Natural killer cell treated with Interleukin-12 subunit alpha and Interleukin-12 subunit beta and Interleukin-15 and Interleukin-18, amount 100 ng/mL, for 72 hours (primary cell): ENCODE results near the gene ELAVL1. TPM values are rescaled to one million over a fixed set of nuclear protein-coding genes. Genes with fewer than 3 reads are reported as not detected.
"Not testable (repeated sequence)": the region's sequence is repeated elsewhere in the genome, so short reads cannot be mapped to it uniquely, and the experiment has no call there.

ENCODE experiments used
- ATAC-seq, 2 donors: fragments of 150-1000 bp; cut with Tn5 transposase in 1 of 2; sonication (Bioruptor Pico), chemical (Tn5 transposase) in 1 of 2; 2 replicates each; pipeline ENCODE4 v1.10.0; 2021
- DNase-seq: peaks from one replicate; pipeline ENCODE4 v3.0.0; 2022; ENCODE audit warnings: low spot score
- H3K27ac Mint-ChIP-seq, 2 donors: 1 replicate in 1 of 2; 2 replicates in 1 of 2; pipeline ENCODE4 v1.8.0; 2022; ENCODE audit warnings: mixed read lengths in 2 of 2, mild to moderate bottlenecking in 1 of 2, moderate library complexity in 1 of 2
- H3K27me3 Mint-ChIP-seq, 2 donors: 1 replicate in 1 of 2; 2 replicates in 1 of 2; pipeline ENCODE4 v1.8.0; 2022; ENCODE audit warnings: mixed read lengths in 2 of 2
- H3K36me3 Mint-ChIP-seq: one replicate; pipeline ENCODE4 v1.8.0; 2022; ENCODE audit warnings: mixed read lengths
- H3K4me1 Mint-ChIP-seq, 2 donors: 1 replicate in 1 of 2; 2 replicates in 1 of 2; pipeline ENCODE4 v1.8.0; 2022; ENCODE audit warnings: low read depth in 2 of 2, mixed read lengths in 2 of 2, mild to moderate bottlenecking in 1 of 2
- H3K4me3 Mint-ChIP-seq: one replicate; pipeline ENCODE4 v1.8.0; 2022; ENCODE audit warnings: mixed read lengths
- H3K9me3 Mint-ChIP-seq: 2 replicates; pipeline ENCODE4 v1.8.0; 2022; ENCODE audit warnings: mixed read lengths
- total RNA-seq, 2 donors: library from RNA; stranded (reverse); gene quantifications; one replicate each; pipeline ENCODE4 v1.2.3, GENCODE V29; 2022

Gene ELAVL1
- total RNA-seq, 2 donors from 2014 or later: 124 to 137 TPM

DNA sequence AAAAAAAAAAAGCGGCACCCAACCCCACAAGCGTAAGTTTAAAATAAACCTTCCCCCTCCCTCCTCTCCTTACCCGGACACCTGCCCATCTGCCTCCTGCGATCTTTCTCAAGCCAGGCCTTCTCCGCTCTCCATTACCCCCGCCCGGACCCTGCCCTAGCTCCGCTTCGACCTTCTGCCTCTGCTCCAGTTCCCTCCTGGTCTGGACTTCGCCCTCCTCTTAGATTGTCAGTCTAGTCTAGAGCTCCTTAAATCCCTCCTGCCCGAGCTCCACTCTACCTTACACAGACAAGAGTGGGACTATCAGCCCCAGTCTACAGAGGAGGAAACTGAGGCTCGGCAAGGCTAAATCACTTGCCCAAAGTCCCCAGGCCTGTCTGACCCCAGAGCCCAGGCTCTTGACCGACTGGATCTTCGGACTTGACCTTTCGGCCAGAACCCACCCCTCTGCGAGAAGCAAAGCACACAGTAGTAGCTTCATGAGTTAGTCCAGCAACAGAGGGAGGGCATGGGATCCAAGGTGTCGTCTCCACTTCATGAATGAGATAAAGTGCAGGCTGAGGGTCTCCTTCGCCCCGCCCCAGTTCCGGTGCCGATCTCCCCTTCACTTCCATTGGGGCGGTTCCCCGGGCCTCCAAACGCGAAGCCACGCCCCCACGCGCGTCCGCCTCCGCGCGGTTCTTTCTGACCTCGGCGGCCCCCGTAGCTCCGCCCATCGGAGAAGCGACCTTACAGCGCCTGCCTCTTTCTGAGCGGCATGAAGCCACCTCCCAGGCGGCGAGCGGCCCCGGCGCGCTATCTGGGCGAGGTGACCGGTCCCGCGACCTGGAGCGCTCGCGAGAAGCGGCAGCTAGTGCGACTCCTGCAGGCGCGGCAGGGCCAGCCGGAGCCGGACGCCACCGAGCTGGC is 85.6 kb downstream of the ELAVL1 start, which contains the start of gene SNAPC2:
Gene SNAPC2, plus strand, starts transcription at position 729 of the 909 bp plus-strand sequence. Its CDS starts 29 bp downstream, at position 758.
- peaks cover 6 to 7% of the 10 kb centered on the region in 2 donors for H3K27me3 Mint-ChIP-seq
- H3K36me3 Mint-ChIP-seq: no peaks in the 10 kb centered on the region
- H3K4me1 Mint-ChIP-seq: peaks cover 14 to 19% of the 10 kb centered on the region in 2 donors
- ATAC-seq: peak; percentile 78 to 83
- peak within 1 kb of the TSS; percentile 69 to 92 for H3K27ac Mint-ChIP-seq
- H3K9me3 Mint-ChIP-seq: no peaks in the 10 kb centered on the region
- DNase-seq: peak; percentile 98
- H3K4me3 Mint-ChIP-seq: peak within 1 kb of the TSS; percentile 87

DNA sequence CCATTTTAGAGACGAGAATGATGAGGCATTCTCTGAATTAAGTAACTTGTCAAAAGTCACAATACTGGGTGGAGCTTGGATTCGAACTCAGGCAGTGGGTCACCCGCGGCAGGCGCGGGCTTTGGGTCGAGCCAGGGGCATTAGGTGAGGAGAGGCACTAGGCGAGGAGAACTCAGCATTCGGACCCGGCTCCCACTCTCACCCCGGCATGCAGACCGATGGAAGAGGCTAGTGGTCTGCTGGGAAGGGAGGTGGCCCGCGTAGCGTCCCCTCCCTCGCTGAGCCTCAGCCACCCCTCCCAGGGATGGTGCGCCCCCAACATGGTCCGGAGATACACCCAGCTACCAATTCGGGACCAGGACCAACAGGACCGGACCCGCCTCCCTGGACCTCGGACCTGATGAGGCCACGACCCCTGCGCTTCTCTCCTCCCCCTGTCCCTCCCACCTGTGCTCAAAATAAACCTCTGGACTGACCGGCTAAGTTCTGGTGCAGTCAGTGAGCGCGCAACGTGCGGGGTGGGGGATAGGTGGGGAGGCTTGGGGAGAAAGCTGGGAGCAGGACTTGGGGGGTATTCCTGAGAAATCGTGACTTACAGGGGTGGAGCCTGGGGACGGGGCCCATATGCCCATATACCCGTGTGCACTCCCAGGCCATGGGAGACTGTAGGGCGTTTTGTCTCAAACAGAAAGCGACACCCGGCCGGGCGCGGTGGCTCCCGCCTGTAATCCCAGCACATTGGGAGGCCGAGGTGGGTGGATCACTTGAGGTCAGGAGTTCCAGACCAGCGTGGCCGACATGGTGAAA is 86.6 kb downstream of the ELAVL1 start:
- DNase-seq: no peak
- H3K4me1 Mint-ChIP-seq: peaks cover 14 to 17% of the 10 kb centered on the region in 2 donors
- no peaks in the 10 kb centered on the region for H3K36me3 Mint-ChIP-seq
- no peaks in the 10 kb centered on the region for H3K9me3 Mint-ChIP-seq
- H3K27me3 Mint-ChIP-seq: peaks cover 6 to 7% of the 10 kb centered on the region in 2 donors
- ATAC-seq: no peak
- peak overlapping the region; percentile 45 for H3K4me3 Mint-ChIP-seq
- H3K27ac Mint-ChIP-seq: no peak overlapping the region

DNA sequence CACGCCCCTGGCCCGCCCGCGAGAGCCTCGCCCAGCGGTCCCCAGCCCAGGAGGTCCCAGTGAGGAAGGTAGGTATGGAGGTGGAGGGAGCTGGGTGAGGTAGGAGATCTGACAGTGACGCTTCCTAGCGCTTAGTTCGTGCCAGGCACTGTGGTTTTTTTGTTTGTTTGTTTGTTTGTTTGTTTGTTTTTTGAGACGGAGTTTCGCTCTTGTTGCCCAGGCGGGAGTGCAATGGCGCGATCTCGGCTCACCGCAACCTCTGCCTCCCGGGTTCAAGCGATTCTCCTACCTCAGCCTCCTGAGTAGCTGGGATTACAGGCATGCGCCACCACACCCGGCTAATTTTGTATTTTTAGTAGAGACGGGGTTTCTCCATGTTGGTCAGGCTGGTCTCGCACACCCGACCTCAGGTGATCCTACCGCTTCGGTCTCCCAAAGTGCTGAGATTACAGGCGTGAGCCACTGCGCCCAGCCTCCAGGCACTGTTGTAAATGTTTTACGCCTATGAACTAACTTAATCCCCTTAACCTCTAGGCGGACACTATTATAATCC is 87.3 kb downstream of the ELAVL1 start:
- peaks cover 14 to 17% of the 10 kb centered on the region in 2 donors for H3K4me1 Mint-ChIP-seq
- ATAC-seq, H3K9me3 Mint-ChIP-seq, H3K27ac Mint-ChIP-seq, H3K27me3 Mint-ChIP-seq, H3K36me3 Mint-ChIP-seq, DNase-seq: not testable (repeated sequence)
- H3K4me3 Mint-ChIP-seq: peak overlapping the region; percentile 45

DNA sequence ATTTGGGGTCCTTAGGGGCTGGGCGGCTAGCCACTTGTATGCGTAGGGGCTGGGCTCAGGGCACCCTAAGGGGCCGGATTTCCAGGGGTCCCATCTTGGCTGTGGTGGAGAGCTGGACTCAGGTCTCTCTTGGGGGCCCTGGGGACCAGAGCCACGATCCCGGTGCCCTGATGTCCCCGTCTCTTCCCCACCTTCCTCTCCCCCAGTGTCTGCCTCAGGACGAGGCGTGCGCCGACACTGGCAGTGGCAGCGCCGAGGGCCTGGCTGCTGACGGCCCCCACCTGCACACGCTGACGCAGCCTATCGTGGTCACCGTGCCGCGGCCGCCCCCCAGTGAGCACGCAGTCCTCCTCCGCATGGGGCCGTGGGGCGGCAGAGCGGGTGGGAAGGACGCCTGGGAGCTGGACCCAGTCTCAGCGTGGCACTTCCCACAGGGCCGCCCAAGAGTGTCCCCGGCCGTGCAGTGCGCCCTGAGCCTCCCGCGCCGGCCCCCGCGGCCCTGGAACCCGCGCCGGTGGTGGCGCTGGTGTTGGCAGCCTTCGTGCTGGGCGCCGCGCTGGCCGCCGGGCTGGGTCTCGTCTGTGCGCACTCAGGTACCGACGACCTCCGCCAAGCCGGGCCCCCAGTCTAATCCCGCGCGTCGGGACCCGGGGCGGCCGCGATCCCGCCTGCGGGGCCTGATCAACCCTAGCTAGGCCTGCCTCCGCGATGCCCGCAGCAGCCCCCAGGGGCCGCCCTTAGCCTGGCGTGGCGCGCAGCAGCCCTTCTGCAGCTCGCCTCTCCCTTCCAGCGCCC is 88.0 kb downstream of the ELAVL1 start:
- DNase-seq (no peak), ATAC-seq (no peak)
- no peak overlapping the region for H3K27ac Mint-ChIP-seq
- H3K27me3 Mint-ChIP-seq: peaks cover 6 to 7% of the 10 kb centered on the region in 2 donors
- peak overlapping the region; percentile 72 for H3K4me3 Mint-ChIP-seq
- H3K36me3 Mint-ChIP-seq: no peaks in the 10 kb centered on the region
- H3K9me3 Mint-ChIP-seq: no peaks in the 10 kb centered on the region
- H3K4me1 Mint-ChIP-seq: peaks cover 14 to 21% of the 10 kb centered on the region in 2 donors

DNA sequence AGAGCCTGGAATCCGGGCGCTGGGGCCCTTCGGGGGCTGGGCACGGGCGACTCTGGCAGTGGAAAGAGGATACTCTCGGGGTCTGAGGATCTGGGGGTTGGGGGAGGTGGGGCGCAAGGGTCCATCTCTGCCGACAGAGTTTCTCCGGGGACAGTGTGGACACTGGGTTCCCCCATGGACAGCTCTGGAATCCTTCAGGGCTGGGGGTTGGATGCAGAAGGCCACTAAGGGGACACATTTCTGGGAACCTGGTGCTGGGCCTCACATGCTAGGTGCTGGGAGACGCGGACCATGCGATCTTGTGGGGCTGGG is 88.5 kb downstream of the ELAVL1 start:
- no peak for DNase-seq
- H3K36me3 Mint-ChIP-seq: no peaks in the 10 kb centered on the region
- H3K27ac Mint-ChIP-seq: no peak overlapping the region
- peaks cover 6 to 7% of the 10 kb centered on the region in 2 donors for H3K27me3 Mint-ChIP-seq
- H3K4me3 Mint-ChIP-seq: peak overlapping the region; percentile 72
- H3K4me1 Mint-ChIP-seq: peaks cover 14 to 21% of the 10 kb centered on the region in 2 donors
- ATAC-seq: no peak
- no peaks in the 10 kb centered on the region for H3K9me3 Mint-ChIP-seq

DNA sequence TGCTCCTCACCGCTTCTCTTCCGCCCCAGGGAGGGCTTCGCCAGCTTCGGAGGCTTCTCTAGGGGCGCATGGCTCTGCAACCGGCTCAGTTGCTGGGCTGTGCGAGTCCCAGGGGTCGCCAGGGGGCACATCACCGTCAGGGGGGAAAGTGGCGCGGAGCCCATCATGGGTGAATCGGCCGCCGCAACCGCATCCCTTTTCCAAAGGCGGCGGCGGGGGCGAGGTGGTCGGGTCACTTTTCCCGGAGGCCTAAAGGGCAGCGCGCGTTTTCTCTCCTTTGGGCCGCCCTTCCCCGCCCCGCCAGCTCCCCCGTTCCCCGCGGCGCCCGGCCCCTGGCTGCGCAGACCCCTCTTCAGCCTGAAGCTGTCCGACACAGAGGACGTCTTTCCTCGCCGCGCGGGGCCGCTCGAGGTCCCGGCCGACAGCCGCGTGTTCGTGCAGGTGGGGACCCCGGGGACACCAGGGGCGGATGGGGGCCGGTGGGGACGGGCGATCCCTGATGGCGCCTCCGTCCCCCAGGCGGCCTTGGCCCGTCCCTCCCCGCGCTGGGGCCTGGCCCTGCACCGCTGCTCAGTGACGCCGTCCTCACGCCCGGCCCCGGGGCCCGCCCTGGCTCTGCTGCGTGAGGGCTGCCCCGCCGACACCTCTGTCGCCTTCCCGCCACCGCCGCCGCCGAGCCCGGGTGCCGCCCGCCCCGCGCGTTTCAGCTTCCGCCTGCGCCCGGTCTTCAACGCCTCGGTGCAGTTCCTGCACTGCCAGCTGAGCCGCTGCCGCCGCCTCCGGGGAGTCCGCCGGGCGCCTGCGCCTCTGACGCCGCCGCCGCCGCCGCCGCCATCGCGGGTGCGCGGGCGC is 89.1 kb downstream of the ELAVL1 start:
- Mint-ChIP-seq H3K9me3 (no peaks in the 10 kb centered on the region), H3K4me1 (peaks cover 14 to 21% of the 10 kb centered on the region in 2 donors), H3K27ac (no peak overlapping the region), H3K4me3 (peak overlapping the region; percentile 72), H3K36me3 (no peaks in the 10 kb centered on the region), H3K27me3 (peaks cover 6 to 7% of the 10 kb centered on the region in 2 donors)
- ATAC-seq (peak in 1 of 2 donors; percentile 2), DNase-seq (no peak)

DNA sequence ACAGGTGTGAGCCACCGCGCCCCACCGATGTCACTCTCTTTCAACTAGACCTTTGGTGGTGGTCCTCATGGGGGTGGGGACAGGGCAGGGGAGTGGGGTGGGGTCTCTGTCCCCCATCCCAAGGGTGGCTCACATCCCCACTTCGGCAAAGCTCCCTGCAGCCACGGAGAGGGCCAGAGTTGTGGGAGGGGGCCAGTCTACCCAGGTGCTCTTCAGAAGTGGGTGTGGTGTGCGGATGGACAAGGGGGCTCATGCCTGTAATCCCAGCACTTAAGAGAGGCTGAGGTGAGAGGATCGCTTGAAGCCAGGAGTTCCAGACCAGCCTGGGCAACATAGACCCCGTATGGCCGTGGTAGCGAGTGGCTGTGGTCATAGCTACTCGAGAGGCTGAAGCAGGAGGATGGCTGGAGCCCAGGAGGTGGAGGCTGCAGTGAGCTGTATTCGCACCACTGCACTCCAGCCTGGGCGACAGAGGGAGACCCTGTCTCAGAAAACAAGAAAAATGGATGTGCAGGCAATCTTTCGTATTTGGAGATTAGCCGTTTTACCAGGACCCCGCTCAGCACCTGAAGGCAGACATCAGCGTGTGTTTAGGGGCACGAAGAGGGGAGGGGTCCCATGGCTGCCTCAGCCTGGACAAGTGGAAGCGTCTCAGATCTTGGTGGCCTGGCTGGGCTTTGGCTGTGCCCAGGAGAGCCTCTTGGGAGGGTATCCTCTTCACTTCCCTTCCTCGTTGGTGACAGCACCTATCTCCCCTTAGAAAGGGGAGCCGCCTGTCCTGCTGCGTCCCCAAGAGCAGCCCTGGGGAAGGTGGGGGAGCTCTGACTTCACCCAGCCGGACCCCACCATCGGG is 90.0 kb downstream of the ELAVL1 start:
- H3K4me1 Mint-ChIP-seq: peaks cover 14 to 18% of the 10 kb centered on the region in 2 donors
- ATAC-seq (no peak), DNase-seq (no peak)
- no peaks in the 10 kb centered on the region for H3K36me3 Mint-ChIP-seq
- H3K4me3 Mint-ChIP-seq: peak overlapping the region; percentile 72
- H3K27me3 Mint-ChIP-seq: peaks cover 6 to 7% of the 10 kb centered on the region in 2 donors
- H3K27ac Mint-ChIP-seq: no peak overlapping the region
- no peaks in the 10 kb centered on the region for H3K9me3 Mint-ChIP-seq

DNA sequence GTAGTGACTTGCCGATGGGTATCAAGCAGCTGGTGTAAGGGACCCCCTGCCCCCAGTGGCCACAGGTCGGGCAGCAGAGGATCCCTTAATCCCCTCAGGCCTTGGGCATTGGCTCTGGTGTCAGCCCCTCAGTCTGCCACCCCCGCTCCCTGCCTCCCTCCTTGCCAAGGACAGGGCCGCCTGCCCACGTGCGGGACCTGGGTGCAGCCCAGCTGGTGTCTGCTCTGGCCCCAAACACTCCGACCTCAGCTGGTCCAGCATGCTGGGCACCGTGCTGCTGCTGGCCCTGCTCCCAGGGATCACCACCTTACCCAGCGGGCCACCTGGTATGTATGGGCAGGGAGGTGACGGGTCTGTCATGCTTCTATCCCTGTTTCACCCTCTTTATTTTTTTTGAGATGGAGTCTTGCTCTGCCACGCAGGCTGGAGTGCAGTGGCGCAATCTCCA is 90.8 kb downstream of the ELAVL1 start, which contains the start of gene TGFBR3L:
Gene TGFBR3L, plus strand, starts transcription at position 233 of the 448 bp plus-strand sequence.
- no peaks in the 10 kb centered on the region for H3K9me3 Mint-ChIP-seq
- DNase-seq (no peak), ATAC-seq (no peak)
- peak within 1 kb of the TSS; percentile 72 for H3K4me3 Mint-ChIP-seq
- H3K36me3 Mint-ChIP-seq: no peaks in the 10 kb centered on the region
- peaks cover 2 to 4% of the 10 kb centered on the region in 2 donors for H3K27me3 Mint-ChIP-seq
- peaks cover 8 to 12% of the 10 kb centered on the region in 2 donors for H3K4me1 Mint-ChIP-seq
- no peak within 1 kb of the TSS for H3K27ac Mint-ChIP-seq

DNA sequence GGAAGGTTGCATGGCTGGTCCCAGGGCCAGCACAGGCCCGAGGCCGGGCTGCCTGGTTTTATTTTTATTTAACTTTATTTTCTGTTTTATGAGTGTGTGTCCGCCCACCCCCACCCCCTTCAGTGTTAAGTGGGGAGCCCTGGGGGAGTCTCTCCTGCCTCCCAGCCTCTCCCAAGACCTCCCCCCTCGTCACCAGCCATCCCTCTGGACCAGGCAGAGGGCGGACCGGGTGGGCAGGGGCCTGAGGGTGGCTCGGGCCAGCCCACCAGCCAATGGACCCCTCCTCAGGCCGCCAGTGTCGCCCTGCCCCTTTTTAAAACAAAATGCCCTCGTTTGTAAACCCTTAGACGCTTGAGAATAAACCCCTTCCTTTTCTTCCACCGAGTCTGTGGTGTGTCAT is 91.3 kb downstream of the ELAVL1 start:
- Mint-ChIP-seq H3K27me3 (peaks cover 0 to 3% of the 10 kb centered on the region in 2 donors), H3K9me3 (no peaks in the 10 kb centered on the region), H3K36me3 (no peaks in the 10 kb centered on the region), H3K27ac (no peak overlapping the region), H3K4me3 (no peak overlapping the region), H3K4me1 (peaks cover 6 to 11% of the 10 kb centered on the region in 2 donors)
- ATAC-seq (no peak), DNase-seq (no peak)

DNA sequence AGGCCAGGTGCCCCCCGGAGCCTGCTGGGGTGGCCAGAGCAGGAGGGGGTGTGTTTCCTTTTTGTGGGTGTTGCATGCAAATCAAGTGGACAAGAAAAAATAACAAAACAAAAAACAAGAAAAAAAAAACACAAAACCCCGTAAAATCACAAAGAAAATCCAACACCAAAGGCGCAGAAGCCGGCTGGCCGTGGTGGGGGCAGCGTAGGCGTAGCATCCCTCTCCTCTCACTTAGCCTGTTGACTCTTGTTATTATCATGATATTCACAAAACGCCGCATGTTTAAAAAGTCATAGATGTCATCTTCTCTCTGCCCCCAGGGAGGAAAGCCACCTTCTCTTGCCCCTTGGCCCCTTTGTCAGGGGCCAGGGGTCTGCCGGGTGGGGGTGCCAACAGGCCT is 91.8 kb downstream of the ELAVL1 start:
- H3K4me1 Mint-ChIP-seq: peaks cover 6 to 11% of the 10 kb centered on the region in 2 donors
- H3K27me3 Mint-ChIP-seq: peaks cover 0 to 3% of the 10 kb centered on the region in 2 donors
- DNase-seq (no peak), ATAC-seq (no peak)
- no peak overlapping the region for H3K27ac Mint-ChIP-seq
- no peaks in the 10 kb centered on the region for H3K36me3 Mint-ChIP-seq
- H3K4me3 Mint-ChIP-seq: no peak overlapping the region
- no peaks in the 10 kb centered on the region for H3K9me3 Mint-ChIP-seq

DNA sequence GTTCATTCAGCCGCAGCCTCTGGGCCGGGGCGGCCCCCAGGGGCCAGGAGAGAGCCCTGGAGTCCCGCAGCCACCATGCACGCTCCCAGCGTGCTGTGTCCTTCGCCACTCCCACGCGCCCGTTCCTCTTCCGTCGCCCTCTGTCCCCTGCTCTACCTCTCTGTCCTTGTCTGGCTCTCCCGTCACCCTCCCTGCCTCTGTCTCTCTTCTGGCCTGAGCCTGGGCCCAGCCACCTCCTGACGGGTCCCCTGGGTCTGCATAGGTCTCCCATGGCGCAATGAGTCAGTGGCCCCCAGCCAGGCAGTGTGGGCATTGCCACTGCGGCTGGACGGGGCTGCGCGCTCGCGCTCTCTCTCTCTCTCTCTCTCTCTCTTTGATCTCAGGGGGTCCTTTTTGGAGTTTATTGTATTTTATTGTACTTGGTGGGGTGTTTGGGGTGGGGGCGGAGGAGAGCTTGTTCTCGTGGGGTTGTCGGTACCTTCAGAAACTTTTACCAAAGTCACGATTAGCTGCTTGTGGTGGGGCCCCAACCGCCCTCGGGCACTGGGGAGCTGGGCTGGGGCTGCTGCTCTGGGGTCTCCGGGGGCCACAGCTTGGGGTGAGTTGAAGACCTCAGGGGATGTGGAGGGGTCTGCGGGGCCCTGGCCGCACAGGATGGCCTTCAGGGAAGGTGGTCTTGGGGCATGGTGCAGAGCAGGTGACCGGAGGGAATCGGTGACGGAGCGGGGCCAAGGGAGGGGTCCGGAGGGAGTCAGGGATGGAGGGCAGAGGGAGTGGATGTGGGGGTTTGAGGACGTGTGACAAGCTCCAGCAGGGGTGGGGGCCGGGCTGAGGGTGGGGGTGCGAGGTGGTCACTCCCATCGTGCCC is 92.5 kb downstream of the ELAVL1 start:
- no peak overlapping the region for H3K27ac Mint-ChIP-seq

More for the DNA sequence above, 92.5 kb downstream of the ELAVL1 start:
- Mint-ChIP-seq H3K27me3 (peaks cover 0 to 2% of the 10 kb centered on the region in 2 donors), H3K4me1 (peaks cover 2 to 9% of the 10 kb centered on the region in 2 donors), H3K9me3 (no peaks in the 10 kb centered on the region), H3K36me3 (no peaks in the 10 kb centered on the region), H3K4me3 (no peak overlapping the region)
- DNase-seq (no peak), ATAC-seq (no peak)
